HepG2 (cell line): ENCODE results near the gene ZNF667. TPM values are rescaled to one million over a fixed set of nuclear protein-coding genes. Genes with fewer than 3 reads are reported as not detected.

Experiments used
- AHR ChIP-seq: IDR thresholded peaks from 2 replicates; pipeline ENCODE4 v1.6.1; 2018; ENCODE audit warnings: missing genetic modification reagents, missing compliant biosample characterization
- ATAD3A ChIP-seq: sonication (generic); formaldehyde crosslinking; IDR thresholded peaks from 2 replicates; pipeline ENCODE4 v1.4.0; 2020; ENCODE audit warnings: missing genetic modification reagents
- CTCF ChIP-seq: sonication (generic); formaldehyde crosslinking; IDR thresholded peaks from 2 replicates; pipeline ENCODE4 v1.5.0; 2020; ENCODE audit warnings: mild to moderate bottlenecking, missing genetic modification reagents, moderate library complexity
- HHEX ChIP-seq: IDR thresholded peaks from 2 replicates; pipeline ENCODE4 v1.6.1; 2016; ENCODE audit warnings: control low read depth
- NONO ChIP-seq, 2 experiments: fragments of 450-650 bp in 1 of 2; sonication (generic) in 1 of 2; formaldehyde crosslinking in 1 of 2; IDR thresholded peaks in 1 of 2; conservative IDR thresholded peaks in 1 of 2; 2 replicates each; pipeline versions ENCODE4 v1.6.1 to v1.8.0; 2017 to 2022; ENCODE audit warnings: mild to moderate bottlenecking in 1 of 2, missing genetic modification reagents in 1 of 2, moderate library complexity in 1 of 2
- PAXIP1 ChIP-seq: sonication (generic); formaldehyde crosslinking; conservative IDR thresholded peaks from 2 replicates; pipeline ENCODE4 v1.4.0; 2020; ENCODE audit warnings: mild to moderate bottlenecking, missing genetic modification reagents, moderate library complexity
- PHF20 ChIP-seq: sonication (generic); formaldehyde crosslinking; IDR thresholded peaks from 2 replicates; pipeline ENCODE4 v1.5.0; 2020; ENCODE audit warnings: mild to moderate bottlenecking, missing genetic modification reagents
- PRDM15 ChIP-seq: sonication (generic); formaldehyde crosslinking; IDR thresholded peaks from 2 replicates; pipeline ENCODE4 v1.4.0; 2020; ENCODE audit warnings: missing genetic modification reagents
- TAF15 ChIP-seq: fragments of 200-400 bp; formaldehyde crosslinking; IDR thresholded peaks from one replicate; pipeline ENCODE4 v1.6.1; 2018; ENCODE audit warnings: mild to moderate bottlenecking, low read depth, low read length; ENCODE audit not compliant: poor library complexity, severe bottlenecking
- TEAD2 ChIP-seq: sonication (generic); formaldehyde crosslinking; IDR thresholded peaks from 2 replicates; pipeline ENCODE4 v1.9.0; 2021; ENCODE audit warnings: missing genetic modification reagents
- ZBTB20 ChIP-seq: sonication (generic); formaldehyde crosslinking; IDR thresholded peaks from 2 replicates; pipeline ENCODE4 v1.8.1; 2023; ENCODE audit warnings: missing genetic modification reagents, low read depth, mild to moderate bottlenecking, borderline replicate concordance
- ZKSCAN8 ChIP-seq: IDR thresholded peaks from 2 replicates; pipeline ENCODE4 v1.6.1; 2016; ENCODE audit warnings: borderline replicate concordance, missing genetic modification reagents, missing compliant biosample characterization
- ZNF180 ChIP-seq: sonication (generic); formaldehyde crosslinking; IDR thresholded peaks from 2 replicates; pipeline ENCODE4 v1.4.0; 2020; ENCODE audit warnings: low read depth, missing genetic modification reagents, borderline replicate concordance
- ZNF264 ChIP-seq: sonication (generic); formaldehyde crosslinking; IDR thresholded peaks from 2 replicates; pipeline ENCODE4 v1.4.0; 2020; ENCODE audit warnings: missing genetic modification reagents
- ZNF460 ChIP-seq: sonication (generic); formaldehyde crosslinking; IDR thresholded peaks from 2 replicates; pipeline ENCODE4 v1.5.1; 2020; ENCODE audit warnings: missing genetic modification reagents, mild to moderate bottlenecking, borderline replicate concordance
- polyA plus RNA-seq, 8 experiments: library from polyadenylated mRNA; depleted of rRNA in 3 of 8; stranded (reverse) in 7 of 8; unstranded in 1 of 8; fragments of >200 nt; fragmentation: Illumina TruSeq in 4 of 8; extraction: Trizol in 4 of 8; gene quantifications; 2 replicates each; pipeline versions ENCODE4 v1.2.1 to v1.2.3, GENCODE V29; 2011 to 2016; ENCODE audit warnings: low read depth in 4 of 8, missing spikeins in 1 of 8, mixed read lengths in 1 of 8; ENCODE audit not compliant: insufficient read depth in 1 of 8
- total RNA-seq, 5 experiments: library from RNA; depleted of rRNA; stranded (reverse); fragments of >200 nt; fragmentation: Illumina TruSeq; extraction: Trizol; gene quantifications; 2 replicates each; pipeline ENCODE4 v1.2.3, GENCODE V29; 2016; ENCODE audit warnings: low read depth in 1 of 5
- TF ChIP-seq, protein P1 (sequence below): sonication (generic); formaldehyde crosslinking; conservative IDR thresholded peaks from 2 replicates; pipeline ENCODE4 v1.8.0; 2022; ENCODE audit warnings: mild to moderate bottlenecking, moderate library complexity, missing genetic modification reagents

ZNF667 gene
- total and polyA plus RNA-seq, 2 of the 13 experiments (the other 11 are each of a cell fraction or from before 2014, with no cell fraction given): not detected

DNA sequence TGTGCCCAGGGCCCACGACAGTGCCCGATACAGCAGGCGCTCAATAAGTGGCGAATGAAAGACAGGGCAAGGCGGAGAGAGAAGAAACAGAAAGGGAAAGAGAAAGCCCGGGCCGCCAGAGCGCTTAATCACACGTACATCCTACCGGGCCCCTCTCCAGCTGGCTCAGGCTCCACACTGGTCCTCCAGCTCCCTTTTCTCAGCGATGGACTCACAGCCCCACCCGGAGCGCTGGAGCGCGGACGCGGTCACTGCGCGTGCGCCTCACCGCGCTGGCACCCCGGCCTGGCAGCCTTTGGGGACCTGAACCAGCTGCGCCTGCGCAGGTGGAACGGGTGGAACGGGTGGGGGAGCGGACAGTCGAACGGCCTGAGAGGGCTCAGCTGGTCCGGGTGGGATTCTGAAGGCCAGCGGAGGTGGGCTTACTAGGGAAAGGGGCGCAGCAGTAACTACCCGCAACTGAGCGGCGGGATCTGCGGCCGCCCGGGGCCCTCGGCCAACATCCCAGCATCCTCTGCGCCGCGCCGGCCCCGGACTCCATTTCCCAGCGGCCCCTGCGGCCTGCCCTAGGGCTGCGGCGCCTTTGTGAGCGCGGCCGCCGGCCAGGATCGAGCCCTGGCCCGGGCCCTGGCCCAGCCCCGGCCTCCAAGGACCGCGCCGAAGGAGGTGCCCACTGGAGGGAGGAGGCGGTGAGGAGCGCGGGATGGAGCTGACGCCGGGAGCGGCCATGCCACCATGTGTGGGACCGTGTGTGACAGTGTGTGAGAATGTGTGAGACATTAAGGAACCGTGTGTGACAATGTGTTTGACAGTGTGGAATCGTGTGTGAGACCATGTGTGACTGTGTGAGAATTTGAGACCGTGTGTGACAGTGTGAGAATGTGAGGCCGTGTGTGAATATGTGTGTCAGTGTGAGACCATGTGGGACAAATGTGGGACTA lies 73.1 kb downstream of the ZNF667 start, which contains the start of gene ZNF583 (continued):
- TF ChIP-seq PRDM15 (CRISPR knock-in tag): peak; percentile 66; the same call in 1 of the 2 replicates
- TF ChIP-seq AHR (CRISPR knock-in tag): no peak
- TF ChIP-seq ZKSCAN8 (CRISPR knock-in tag): 0 out of 2 replicates have a peak, but pooled peaks have one; percentile 37
- TF ChIP-seq CTCF (CRISPR knock-in tag): peak; percentile 15; the same call in 1 of the 2 replicates
- TF ChIP-seq NONO (IDR thresholded peaks at IDR 0.05): no peak
- TF ChIP-seq NONO (CRISPR knock-in tag; conservative IDR thresholded peaks at IDR 0.05): peak; percentile 79
- TF ChIP-seq PHF20: peak; percentile 76
- TF ChIP-seq, protein P1, sequence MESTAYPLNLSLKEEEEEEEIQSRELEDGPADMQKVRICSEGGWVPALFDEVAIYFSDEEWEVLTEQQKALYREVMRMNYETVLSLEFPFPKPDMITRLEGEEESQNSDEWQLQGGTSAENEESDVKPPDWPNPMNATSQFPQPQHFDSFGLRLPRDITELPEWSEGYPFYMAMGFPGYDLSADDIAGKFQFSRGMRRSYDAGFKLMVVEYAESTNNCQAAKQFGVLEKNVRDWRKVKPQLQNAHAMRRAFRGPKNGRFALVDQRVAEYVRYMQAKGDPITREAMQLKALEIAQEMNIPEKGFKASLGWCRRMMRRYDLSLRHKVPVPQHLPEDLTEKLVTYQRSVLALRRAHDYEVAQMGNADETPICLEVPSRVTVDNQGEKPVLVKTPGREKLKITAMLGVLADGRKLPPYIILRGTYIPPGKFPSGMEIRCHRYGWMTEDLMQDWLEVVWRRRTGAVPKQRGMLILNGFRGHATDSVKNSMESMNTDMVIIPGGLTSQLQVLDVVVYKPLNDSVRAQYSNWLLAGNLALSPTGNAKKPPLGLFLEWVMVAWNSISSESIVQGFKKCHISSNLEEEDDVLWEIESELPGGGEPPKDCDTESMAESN: peak; percentile 54; the same call in 1 of the 2 replicates
- no peak for TF ChIP-seq TEAD2 (CRISPR knock-in tag)
- no peak for TF ChIP-seq TAF15
- TF ChIP-seq ZNF264 (CRISPR knock-in tag): no peak
- 0 out of 2 replicates have a peak, but pooled peaks have one; percentile 45 for TF ChIP-seq ZBTB20 (CRISPR knock-in tag)
- TF ChIP-seq HHEX (CRISPR knock-in tag): no peak
- TF ChIP-seq ZNF460: no peak
- TF ChIP-seq ATAD3A: no peak
- TF ChIP-seq ZNF180 (CRISPR knock-in tag): no peak
- no peak for TF ChIP-seq PAXIP1 (CRISPR knock-in tag)
